Fibroblast of lung (primary cell): ENCODE results near the gene ZNF385D.
"Not testable (repeated sequence)": the region's sequence is repeated elsewhere in the genome, so short reads cannot be mapped to it uniquely, and the experiment has no call there.

Experiments
- CTCF ChIP-seq, 2 donors: IDR thresholded peaks in 1 of 2; conservative IDR thresholded peaks in 1 of 2; 1 replicate in 1 of 2; 2 replicates in 1 of 2; pipeline ENCODE4 v1.5.1; 2011 to 2012; ENCODE audit warnings: low read length in 2 of 2, control low read depth in 1 of 2, inconsistent platforms in 1 of 2, low read depth in 1 of 2, mild to moderate bottlenecking in 1 of 2
- EZH2 ChIP-seq: IDR thresholded peaks from 2 replicates; pipeline ENCODE4 v1.5.1; 2012; ENCODE audit warnings: low read length, control low read depth, mild to moderate bottlenecking; ENCODE audit errors: missing control alignments

DNA sequence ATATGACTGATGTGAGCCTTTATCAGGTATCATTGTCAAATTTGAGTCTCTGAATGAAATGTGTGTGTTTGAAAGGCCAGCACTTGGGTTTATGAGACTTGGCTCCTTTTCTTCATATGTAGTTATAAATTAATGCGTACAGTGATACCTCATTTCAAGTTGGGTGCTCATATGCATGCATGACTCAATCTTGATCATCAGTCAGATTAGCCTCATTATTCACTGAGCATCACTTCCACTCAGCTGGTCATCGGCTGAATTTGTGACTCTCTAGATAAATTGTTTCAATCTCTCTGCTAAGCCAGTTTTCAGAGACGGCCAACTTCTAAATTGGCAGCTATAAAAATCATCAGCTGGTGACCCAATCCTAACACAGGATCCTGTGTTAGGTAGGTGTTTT lies 260.3 kb downstream of the ZNF385D start:
- TF ChIP-seq EZH2; CTCF (conservative IDR thresholded peaks at IDR 0.05 in 1 of 2, IDR thresholded peaks at IDR 0.05 in 1 of 2; ENCODE audit: low read depth in 1 of 2, low read length in 2 of 2): not testable (repeated sequence)
